Activated CD4-positive, alpha-beta memory T cell treated with anti-CD3 and anti-CD28 coated beads for 36 hours (primary cell): ENCODE results near the gene EARS2. TPM values are rescaled to one million over a fixed set of nuclear protein-coding genes. Genes with fewer than 3 reads are reported as not detected.

ENCODE experiments used
- CTCF ChIA-PET: fragments of 350-600 bp; sonication (Branson Sonifier 250); formaldehyde crosslinking; loops from one replicate; lab custom pipeline; 2021; ENCODE audit warnings: antibody characterized with exemption, inconsistent platforms; lab: Charles Lee
- POLR2A ChIA-PET: fragments of 350-600 bp; sonication (Branson Sonifier 250); formaldehyde crosslinking; loops from one replicate; lab custom pipeline; 2021; ENCODE audit warnings: antibody characterized with exemption; lab: Charles Lee
- DNase-seq: peaks from one replicate; pipeline ENCODE4 v3.0.0-alpha.2; 2020
- H3K27ac Mint-ChIP-seq: one replicate; pipeline ENCODE4 v1.8.0; 2021; ENCODE audit warnings: mixed read lengths
- H3K27me3 Mint-ChIP-seq: one replicate; pipeline ENCODE4 v1.8.0; 2021; ENCODE audit warnings: mixed read lengths
- H3K36me3 Mint-ChIP-seq: one replicate; pipeline ENCODE4 v1.8.0; 2021; ENCODE audit warnings: mixed read lengths
- H3K4me1 Mint-ChIP-seq: one replicate; pipeline ENCODE4 v1.8.0; 2021; ENCODE audit warnings: low read depth, mixed read lengths
- H3K4me3 Mint-ChIP-seq: one replicate; pipeline ENCODE4 v1.8.0; 2021; ENCODE audit warnings: mild to moderate bottlenecking, mixed read lengths
- H3K9me3 Mint-ChIP-seq: one replicate; pipeline ENCODE4 v1.8.0; 2021; ENCODE audit warnings: mixed read lengths
- intact Hi-C: fragments of 100-400 bp; cut with micrococcal nuclease; formaldehyde crosslinking; loops from one replicate; pipeline ENCODE4 v1.15.1; 2023
- total RNA-seq, 2 experiments: library from RNA; stranded (reverse); gene quantifications; one replicate each; pipeline ENCODE4 v1.2.3, GENCODE V29; 2021

Gene EARS2
- total RNA-seq, 2 experiments from 2014 or later, result 21.6 to 23.6 TPM

- peak; percentile 33 for DNase-seq
- ChIA-PET CTCF (interaction anchor here (0.7 to 1.0 kb wide), 2 partner anchors 74 to 89 kb away, joined by 3 to 4 read pairs; no protein-coding TSS in a partner anchor), POLR2A (interaction anchor here (1.1 kb wide), 1 partner anchor 36 kb away, joined by 5 read pairs; no protein-coding TSS in a partner anchor)
- Mint-ChIP-seq H3K27ac (peak overlapping the region; percentile 83), H3K4me3 (peak overlapping the region; percentile 84), H3K27me3 (no peaks in the 10 kb centered on the region), H3K4me1 (peaks cover 58% of the 10 kb centered on the region), H3K9me3 (no peaks in the 10 kb centered on the region), H3K36me3 (peaks cover 14% of the 10 kb centered on the region)
- intact Hi-C loops, result loop anchor here (1.0 to 10.0 kb wide), 3 partner anchors 48 to 165 kb away; partner anchors contain the start of genes DCTN5, EARS2, PALB2 and PLK1
Observed at GRCh38 chr16:23509782-23510163, 47.4 kb downstream of the EARS2 start.

DNA sequence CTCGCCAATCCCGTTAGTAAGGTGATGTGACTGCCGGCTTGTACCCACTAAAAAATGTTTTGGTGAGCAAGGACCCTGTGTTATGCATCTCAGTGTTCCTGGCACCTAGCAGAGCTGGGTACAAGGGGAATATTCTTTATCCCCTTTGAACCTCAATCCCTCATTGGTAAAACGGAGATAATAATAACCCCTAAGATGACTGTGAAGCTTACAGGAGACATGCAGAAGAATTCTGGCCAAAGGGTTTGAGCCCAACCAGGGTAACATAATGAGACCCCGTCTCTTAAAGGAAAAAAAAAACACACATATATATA lies 47.8 kb downstream of the EARS2 start:
- Mint-ChIP-seq H3K4me3 (peak overlapping the region; percentile 84), H3K4me1 (peaks cover 58% of the 10 kb centered on the region), H3K9me3 (no peaks in the 10 kb centered on the region), H3K27ac (no peak overlapping the region), H3K27me3 (no peaks in the 10 kb centered on the region), H3K36me3 (peaks cover 14% of the 10 kb centered on the region)
- CTCF ChIA-PET, result interaction anchor here (1.0 kb wide), 1 partner anchor 90 kb away, joined by 3 read pairs; no protein-coding TSS in a partner anchor
- POLR2A ChIA-PET, result interaction anchor here (1.1 to 1.5 kb wide), 2 partner anchors 37 to 48 kb away, joined by 3 to 5 read pairs; partner anchors contain the start of genes EARS2 and UBFD1
- intact Hi-C loops, result loop anchor here (10.0 kb wide), 2 partner anchors 135 to 165 kb away; partner anchors contain the start of genes DCTN5, PALB2 and PLK1
- DNase-seq, result no peak

DNA sequence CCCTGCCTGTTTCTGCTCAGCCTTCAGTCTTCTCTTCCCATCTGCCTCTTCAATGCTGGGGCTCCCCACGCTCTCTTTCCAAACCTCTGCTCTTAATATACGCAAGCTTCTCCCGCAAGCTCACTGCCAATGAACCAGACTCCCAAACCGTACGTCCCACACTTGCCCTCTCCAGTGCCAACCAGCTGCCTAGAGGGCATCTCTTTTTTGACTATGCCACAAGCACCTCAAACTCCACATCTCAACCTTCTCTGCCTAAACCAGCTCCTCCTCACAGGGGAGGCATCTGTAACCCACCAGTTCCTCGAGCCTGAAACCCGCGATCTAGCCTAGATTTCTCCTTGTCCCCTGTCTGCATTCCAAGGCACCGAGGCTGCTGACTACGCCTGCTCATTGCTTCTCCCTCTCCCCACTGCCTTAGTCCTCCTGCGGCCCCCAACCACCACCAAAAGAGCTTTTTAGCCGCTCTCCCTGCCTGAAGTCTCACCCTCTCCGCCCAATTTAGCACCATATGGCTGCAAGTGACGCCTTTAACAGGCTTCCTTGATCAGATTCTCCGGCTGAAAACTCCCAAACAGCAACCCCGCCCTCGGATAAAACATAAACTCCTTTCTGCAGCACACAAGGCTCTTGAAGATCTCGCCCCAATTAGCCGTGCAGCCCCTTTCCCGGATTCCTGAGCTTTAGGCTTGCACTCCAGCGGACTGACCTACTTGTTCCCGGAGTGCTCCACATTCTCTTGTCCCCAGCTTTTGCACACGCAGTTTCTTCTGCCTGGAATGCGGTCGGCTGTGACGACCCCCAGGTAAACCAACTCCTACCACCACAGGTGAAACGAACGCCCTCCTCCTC lies 48.3 kb downstream of the EARS2 start:
- peaks cover 58% of the 10 kb centered on the region for H3K4me1 Mint-ChIP-seq
- H3K27ac Mint-ChIP-seq, result no peak overlapping the region
- no peaks in the 10 kb centered on the region for H3K9me3 Mint-ChIP-seq
- H3K36me3 Mint-ChIP-seq, result peaks cover 14% of the 10 kb centered on the region
- ChIA-PET POLR2A (interaction anchor here (1.1 to 1.5 kb wide), 2 partner anchors 37 to 49 kb away, joined by 3 to 5 read pairs; partner anchors contain the start of genes EARS2 and UBFD1), CTCF (interaction anchor here (0.6 kb wide), 2 partner anchors 9 to 1160 kb away, joined by 3 read pairs; no protein-coding TSS in a partner anchor)
- intact Hi-C loops, result loop anchor here (10.0 kb wide), 2 partner anchors 136 to 166 kb away; partner anchors contain the start of genes DCTN5, PALB2 and PLK1
- peak overlapping the region; percentile 84 for H3K4me3 Mint-ChIP-seq
- no peak for DNase-seq
- no peaks in the 10 kb centered on the region for H3K27me3 Mint-ChIP-seq

DNA sequence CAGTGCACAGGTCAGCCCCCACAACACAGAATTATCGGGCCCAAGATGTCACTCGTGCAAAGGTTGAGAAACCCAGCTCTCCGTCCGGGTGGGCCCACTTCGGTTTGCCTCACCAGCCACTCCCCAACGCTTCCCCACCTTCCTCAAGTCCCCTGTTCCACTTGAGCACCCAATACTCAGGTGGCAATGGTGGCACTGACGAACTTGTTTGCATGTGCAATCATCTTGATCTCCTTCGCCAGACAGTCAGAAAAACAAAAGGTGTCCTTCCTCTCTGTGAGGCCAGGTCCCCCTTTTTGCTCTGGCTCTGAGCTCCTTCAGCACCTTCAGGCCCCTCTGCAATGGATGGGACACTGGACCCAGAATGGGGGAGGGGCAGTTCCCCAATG lies 50.5 kb downstream of the EARS2 start:
- DNase-seq, result no peak
- Mint-ChIP-seq H3K4me1 (peaks cover 72% of the 10 kb centered on the region), H3K4me3 (no peak overlapping the region), H3K27me3 (no peaks in the 10 kb centered on the region), H3K9me3 (no peaks in the 10 kb centered on the region), H3K36me3 (peaks cover 17% of the 10 kb centered on the region), H3K27ac (no peak overlapping the region)
- POLR2A ChIA-PET, result interaction anchor here (1.0 kb wide), 1 partner anchor 51 kb away, joined by 3 read pairs; the partner anchor contains the start of genes EARS2 and UBFD1
- CTCF ChIA-PET, result interaction anchor here (0.9 to 1.4 kb wide), 3 partner anchors 51 to 90 kb away, joined by 3 to 4 read pairs (median 3); partner anchors contain the start of genes NDUFAB1 and UBFD1
- intact Hi-C loops, result loop anchor here (10.0 kb wide), 2 partner anchors 138 to 168 kb away; partner anchors contain the start of genes DCTN5, PALB2 and PLK1

DNA sequence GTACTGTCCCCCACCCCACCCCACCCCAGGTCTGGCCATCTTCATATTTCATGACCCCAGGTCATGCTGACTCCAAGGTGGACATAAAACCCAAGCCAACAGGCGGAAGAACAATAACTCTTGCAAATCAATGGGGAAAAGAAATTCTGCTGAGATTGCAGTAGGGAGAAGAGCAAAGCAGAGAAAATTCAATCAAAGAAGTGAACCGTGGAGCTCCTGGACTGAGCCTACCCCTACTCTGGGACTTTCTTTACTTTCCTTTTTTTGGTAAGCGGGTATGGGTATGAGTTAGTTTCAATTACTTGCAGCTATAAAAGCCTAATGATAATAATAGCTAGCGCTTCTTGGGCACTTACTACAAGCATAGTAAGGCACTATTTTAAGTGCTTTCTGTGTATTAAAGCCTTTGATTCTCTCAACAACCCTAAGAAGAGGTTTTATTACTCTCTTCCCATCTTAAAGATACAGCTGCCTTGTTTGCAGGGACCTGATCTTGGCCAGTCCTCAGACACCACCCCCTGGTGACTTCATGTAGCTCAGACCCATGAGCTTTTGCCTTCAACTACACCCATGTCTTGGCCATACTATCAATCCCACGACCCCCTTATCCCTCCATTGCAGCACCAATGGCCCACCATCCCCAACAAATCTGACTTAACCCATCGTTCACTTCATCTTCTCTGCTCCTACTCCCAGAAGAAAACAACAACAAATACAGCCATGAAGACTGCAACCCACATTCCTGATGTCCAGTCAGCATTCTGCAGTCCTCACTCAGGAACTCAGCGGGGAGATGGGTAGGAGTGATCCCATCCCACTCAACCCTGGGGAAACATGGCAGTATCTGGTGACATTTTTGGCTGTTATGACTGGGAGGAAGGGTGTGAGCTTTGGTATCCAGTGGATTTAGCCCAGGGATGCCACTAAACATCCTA lies 51.2 kb downstream of the EARS2 start:
- H3K4me1 Mint-ChIP-seq, result peaks cover 72% of the 10 kb centered on the region

DNA sequence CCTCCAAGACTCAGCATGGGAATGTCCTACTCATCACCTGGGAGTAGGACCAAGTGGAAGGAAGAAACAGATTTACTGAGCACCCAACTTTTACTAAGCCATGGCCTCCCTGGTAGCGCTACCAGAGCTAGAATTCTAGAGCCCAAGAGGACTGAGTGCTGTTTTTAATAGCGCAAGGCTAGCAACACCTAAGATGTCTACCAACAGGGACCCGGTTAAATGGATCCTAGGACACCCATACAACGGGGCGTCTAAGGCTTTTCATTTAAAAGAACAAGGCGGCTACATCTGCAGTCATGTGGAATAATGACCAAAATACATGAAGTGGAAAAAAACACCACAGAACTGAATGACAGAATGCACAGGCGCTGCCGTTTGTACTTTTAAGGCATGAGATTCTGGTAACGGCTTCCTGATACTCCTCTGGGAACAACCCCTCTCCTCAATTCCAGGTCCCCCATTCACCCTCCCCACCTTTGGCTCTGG lies 51.9 kb downstream of the EARS2 start:
- ChIA-PET CTCF (interaction anchor here (0.7 to 1.8 kb wide), 8 partner anchors 9 to 71 kb away, joined by 3 to 8 read pairs (median 4); partner anchors contain the start of genes COG7 and UBFD1), POLR2A (interaction anchor here (1.5 to 1.6 kb wide), 2 partner anchors 52 to 165 kb away, joined by 4 to 5 read pairs; partner anchors contain the start of gene COG7)
- Mint-ChIP-seq H3K4me1 (peaks cover 74% of the 10 kb centered on the region), H3K27me3 (no peaks in the 10 kb centered on the region), H3K9me3 (no peaks in the 10 kb centered on the region), H3K36me3 (peaks cover 19% of the 10 kb centered on the region), H3K27ac (peak overlapping the region; percentile 87), H3K4me3 (peak overlapping the region; percentile 65)
- intact Hi-C loops, result loop anchor here (2.0 to 10.0 kb wide), 4 partner anchors 52 to 170 kb away; partner anchors contain the start of genes COG7, DCTN5, EARS2 and PALB2
- DNase-seq, result no peak

More for the DNA sequence above, 51.2 kb downstream of the EARS2 start:
- no peak for DNase-seq
- intact Hi-C loops, result loop anchor here (2.0 to 10.0 kb wide), 4 partner anchors 51 to 169 kb away; partner anchors contain the start of genes COG7, DCTN5, EARS2 and PALB2
- ChIA-PET CTCF (interaction anchor here (0.7 to 1.4 kb wide), 6 partner anchors 15 to 91 kb away, joined by 3 to 4 read pairs (median 3); partner anchors contain the start of genes NDUFAB1 and UBFD1), POLR2A (interaction anchor here (1.0 kb wide), 1 partner anchor 51 kb away, joined by 3 read pairs; the partner anchor contains the start of genes EARS2 and UBFD1)
- H3K9me3 Mint-ChIP-seq, result no peaks in the 10 kb centered on the region
- peaks cover 19% of the 10 kb centered on the region for H3K36me3 Mint-ChIP-seq
- no peak overlapping the region for H3K4me3 Mint-ChIP-seq
- H3K27ac Mint-ChIP-seq, result peak overlapping the region; percentile 47
- no peaks in the 10 kb centered on the region for H3K27me3 Mint-ChIP-seq

DNA sequence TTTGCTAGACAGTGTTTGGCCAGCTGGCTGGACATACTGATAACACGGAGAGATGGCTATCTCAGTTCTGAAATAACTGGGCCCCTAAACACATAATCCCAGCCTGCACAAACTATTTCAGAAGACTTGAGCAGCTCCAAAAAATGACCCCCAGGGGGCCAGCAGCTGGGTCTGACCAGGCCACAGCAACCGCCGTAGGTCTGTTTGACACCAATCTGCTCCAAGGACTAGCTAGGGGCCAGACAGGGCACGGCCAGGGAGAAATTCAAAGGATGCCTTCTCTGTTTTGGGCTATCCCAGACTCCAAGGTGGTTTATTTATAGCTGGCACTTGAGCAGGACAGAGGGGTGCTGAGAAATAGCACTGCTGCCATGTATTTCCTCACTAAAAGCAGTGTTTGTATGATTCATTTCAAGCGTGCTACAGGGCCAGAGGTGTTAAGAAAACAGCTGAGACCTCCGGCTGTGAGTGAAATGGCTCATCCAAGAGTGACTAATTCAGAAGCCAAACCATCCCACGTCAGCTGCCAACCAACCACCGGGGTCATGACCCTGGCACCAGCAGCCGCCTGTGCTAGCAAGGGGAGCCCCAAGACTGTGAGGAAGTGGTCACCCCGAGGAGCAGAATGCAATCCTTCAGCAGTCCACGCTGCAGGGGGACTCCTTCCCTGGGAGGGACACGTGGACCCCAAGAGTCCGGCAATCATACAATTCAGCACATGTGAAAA lies 52.5 kb downstream of the EARS2 start:
- Mint-ChIP-seq H3K27me3 (no peaks in the 10 kb centered on the region), H3K4me1 (peaks cover 80% of the 10 kb centered on the region), H3K9me3 (no peaks in the 10 kb centered on the region), H3K4me3 (peak overlapping the region; percentile 65), H3K36me3 (peaks cover 19% of the 10 kb centered on the region), H3K27ac (peak overlapping the region; percentile 87)
- intact Hi-C loops, result loop anchor here (2.0 to 10.0 kb wide), 5 partner anchors 52 to 170 kb away; partner anchors contain the start of genes COG7, DCTN5, EARS2 and NDUFAB1
- POLR2A ChIA-PET, result interaction anchor here (0.8 to 1.6 kb wide), 3 partner anchors 9 to 165 kb away, joined by 4 to 5 read pairs (median 4); partner anchors contain the start of gene COG7
- CTCF ChIA-PET, result interaction anchor here (0.8 to 1.8 kb wide), 6 partner anchors 9 to 92 kb away, joined by 3 to 8 read pairs (median 3); partner anchors contain the start of genes COG7, EARS2 and UBFD1
- peak; percentile 94 for DNase-seq

DNA sequence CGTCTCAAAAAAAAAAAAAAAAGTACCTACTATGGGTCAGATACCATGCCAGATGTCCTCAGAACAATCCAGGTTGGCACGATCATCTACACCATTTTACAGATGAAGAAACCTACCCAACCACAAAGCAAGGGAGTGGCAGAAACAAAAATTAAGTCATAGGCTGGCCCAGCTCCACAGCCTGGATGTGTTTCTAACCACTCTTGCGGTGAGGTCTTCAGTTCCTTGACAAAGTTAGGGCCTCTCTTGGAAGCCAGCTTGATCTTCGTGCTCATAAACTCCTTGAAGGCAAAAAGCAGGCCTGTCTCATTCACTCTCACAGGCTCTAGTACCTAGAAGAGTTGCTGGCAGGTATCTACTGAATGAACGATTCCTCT lies 53.1 kb downstream of the EARS2 start:
- CTCF ChIA-PET, result interaction anchor here (0.8 to 1.8 kb wide), 5 partner anchors 10 to 93 kb away, joined by 3 to 8 read pairs (median 3); partner anchors contain the start of genes COG7, EARS2 and UBFD1
- Mint-ChIP-seq H3K27me3 (no peaks in the 10 kb centered on the region), H3K4me3 (no peak overlapping the region), H3K9me3 (no peaks in the 10 kb centered on the region), H3K36me3 (peaks cover 16% of the 10 kb centered on the region), H3K4me1 (peaks cover 76% of the 10 kb centered on the region), H3K27ac (peak overlapping the region; percentile 87)
- intact Hi-C loops, result loop anchor here (2.0 to 10.0 kb wide), 5 partner anchors 51 to 171 kb away; partner anchors contain the start of genes COG7, DCTN5, EARS2 and NDUFAB1
- peak; percentile 34 for DNase-seq
- POLR2A ChIA-PET, result interaction anchor here (0.6 to 1.6 kb wide), 4 partner anchors 10 to 685 kb away, joined by 3 to 5 read pairs (median 4); partner anchors contain the start of gene COG7

DNA sequence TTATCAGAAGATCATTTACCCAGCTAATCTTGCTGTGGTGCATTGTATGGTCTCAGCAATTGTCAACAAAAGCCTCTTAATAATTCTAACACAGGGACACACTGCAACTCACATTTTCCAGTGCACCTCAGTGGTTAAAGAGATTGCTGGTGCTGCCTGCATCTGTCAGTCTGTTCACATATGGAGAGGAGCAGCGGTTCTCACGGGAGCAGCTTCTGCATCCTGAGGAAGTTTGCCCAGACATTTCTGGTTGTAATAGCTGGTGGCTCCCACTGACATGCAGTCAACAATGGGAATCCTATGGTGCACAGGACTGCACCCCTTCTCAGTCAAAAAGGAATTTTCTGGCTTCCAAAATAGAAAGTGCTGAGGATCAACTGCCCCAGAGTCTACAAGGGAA lies 54.7 kb downstream of the EARS2 start:
- Mint-ChIP-seq H3K36me3 (peaks cover 8% of the 10 kb centered on the region), H3K9me3 (no peaks in the 10 kb centered on the region), H3K27ac (no peak overlapping the region), H3K4me3 (no peak overlapping the region), H3K4me1 (peaks cover 74% of the 10 kb centered on the region), H3K27me3 (no peaks in the 10 kb centered on the region)
- ChIA-PET CTCF (no interaction called here), POLR2A (no interaction called here)
- no peak for DNase-seq
- intact Hi-C loops, result loop anchor here (5.0 to 10.0 kb wide), 3 partner anchors 95 to 172 kb away; partner anchors contain the start of genes DCTN5, NDUFAB1, PALB2 and PLK1

GRCh38 chr16:23501291-23501690 lies 55.9 kb downstream of the EARS2 start:
- Mint-ChIP-seq H3K27ac (no peak overlapping the region), H3K36me3 (peaks cover 7% of the 10 kb centered on the region), H3K9me3 (no peaks in the 10 kb centered on the region), H3K4me1 (peaks cover 68% of the 10 kb centered on the region), H3K27me3 (no peaks in the 10 kb centered on the region), H3K4me3 (no peak overlapping the region)
- POLR2A ChIA-PET, result no interaction called here
- DNase-seq, result no peak
- CTCF ChIA-PET, result no interaction called here
- intact Hi-C loops, result loop anchor here (5.0 to 10.0 kb wide), 3 partner anchors 96 to 174 kb away; partner anchors contain the start of genes DCTN5, NDUFAB1, PALB2 and PLK1
